GM12864 (cell line): Measurements from ENCODE around the gene SNTG2.

Source experiments
- DNase-seq: peaks from one replicate; pipeline ENCODE4 v3.0.0-alpha.2; 2011; ENCODE audit warnings: low read depth
- H3K4me3 ChIP-seq: 2 replicates; pipeline ENCODE4 v1.5.1; 2011; ENCODE audit warnings: mild to moderate bottlenecking, low read depth, low read length, control low read depth
- TF ChIP-seq, protein P1 (sequence below): IDR thresholded peaks from 2 replicates; pipeline ENCODE4 v1.5.1; 2011; ENCODE audit warnings: low read depth, mild to moderate bottlenecking, moderate library complexity, low read length, control low read depth, inconsistent platforms; ENCODE audit errors: missing control alignments

SNTG2 gene

DNA sequence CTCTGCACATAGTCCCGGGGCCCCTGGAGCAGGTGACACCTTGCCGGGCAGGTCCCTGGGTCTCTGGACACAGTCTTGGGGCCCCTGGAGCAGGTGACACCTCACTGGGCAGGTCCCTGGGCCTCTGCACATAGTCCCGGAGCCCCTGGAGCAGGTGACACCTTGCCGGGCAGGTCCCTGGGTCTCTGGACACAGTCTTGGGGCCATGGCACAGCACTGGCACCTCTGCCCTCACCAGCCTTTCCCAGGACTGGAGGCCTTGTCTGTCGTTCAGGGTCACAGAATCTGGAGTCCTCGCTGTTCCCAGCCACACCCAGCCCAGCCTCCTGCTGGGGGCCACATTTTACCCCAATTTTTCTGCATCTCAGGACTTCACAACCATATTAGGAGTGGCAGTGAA is 464.9 kb downstream of the SNTG2 start:
- no peak for DNase-seq
- TF ChIP-seq, protein P1, sequence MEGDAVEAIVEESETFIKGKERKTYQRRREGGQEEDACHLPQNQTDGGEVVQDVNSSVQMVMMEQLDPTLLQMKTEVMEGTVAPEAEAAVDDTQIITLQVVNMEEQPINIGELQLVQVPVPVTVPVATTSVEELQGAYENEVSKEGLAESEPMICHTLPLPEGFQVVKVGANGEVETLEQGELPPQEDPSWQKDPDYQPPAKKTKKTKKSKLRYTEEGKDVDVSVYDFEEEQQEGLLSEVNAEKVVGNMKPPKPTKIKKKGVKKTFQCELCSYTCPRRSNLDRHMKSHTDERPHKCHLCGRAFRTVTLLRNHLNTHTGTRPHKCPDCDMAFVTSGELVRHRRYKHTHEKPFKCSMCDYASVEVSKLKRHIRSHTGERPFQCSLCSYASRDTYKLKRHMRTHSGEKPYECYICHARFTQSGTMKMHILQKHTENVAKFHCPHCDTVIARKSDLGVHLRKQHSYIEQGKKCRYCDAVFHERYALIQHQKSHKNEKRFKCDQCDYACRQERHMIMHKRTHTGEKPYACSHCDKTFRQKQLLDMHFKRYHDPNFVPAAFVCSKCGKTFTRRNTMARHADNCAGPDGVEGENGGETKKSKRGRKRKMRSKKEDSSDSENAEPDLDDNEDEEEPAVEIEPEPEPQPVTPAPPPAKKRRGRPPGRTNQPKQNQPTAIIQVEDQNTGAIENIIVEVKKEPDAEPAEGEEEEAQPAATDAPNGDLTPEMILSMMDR: no peak
- H3K4me3 ChIP-seq: no peak overlapping the region
